ENCODE measurements around the gene ZNF337. TPM values are rescaled to one million over a fixed set of nuclear protein-coding genes. Genes with fewer than 3 reads are reported as not detected.
A peak's percentile ranks its signal among the peaks of the same experiment; 100 is the strongest.
"Not testable (repeated sequence)": the region's sequence is repeated elsewhere in the genome, so short reads cannot be mapped to it uniquely, and the experiment has no call there.

The ZNF337 gene
- total RNA-seq: 9.3 TPM
- long read RNA-seq, transcript ZNF337-201 (5 exons, 3,205 nt): major isoform, 8 of 22 reads
- long read RNA-seq, partial matches to known transcripts: 0 of 22 reads
- long read RNA-seq, other reads (novel, unspliced or antisense): 13 of 22 reads

DNA sequence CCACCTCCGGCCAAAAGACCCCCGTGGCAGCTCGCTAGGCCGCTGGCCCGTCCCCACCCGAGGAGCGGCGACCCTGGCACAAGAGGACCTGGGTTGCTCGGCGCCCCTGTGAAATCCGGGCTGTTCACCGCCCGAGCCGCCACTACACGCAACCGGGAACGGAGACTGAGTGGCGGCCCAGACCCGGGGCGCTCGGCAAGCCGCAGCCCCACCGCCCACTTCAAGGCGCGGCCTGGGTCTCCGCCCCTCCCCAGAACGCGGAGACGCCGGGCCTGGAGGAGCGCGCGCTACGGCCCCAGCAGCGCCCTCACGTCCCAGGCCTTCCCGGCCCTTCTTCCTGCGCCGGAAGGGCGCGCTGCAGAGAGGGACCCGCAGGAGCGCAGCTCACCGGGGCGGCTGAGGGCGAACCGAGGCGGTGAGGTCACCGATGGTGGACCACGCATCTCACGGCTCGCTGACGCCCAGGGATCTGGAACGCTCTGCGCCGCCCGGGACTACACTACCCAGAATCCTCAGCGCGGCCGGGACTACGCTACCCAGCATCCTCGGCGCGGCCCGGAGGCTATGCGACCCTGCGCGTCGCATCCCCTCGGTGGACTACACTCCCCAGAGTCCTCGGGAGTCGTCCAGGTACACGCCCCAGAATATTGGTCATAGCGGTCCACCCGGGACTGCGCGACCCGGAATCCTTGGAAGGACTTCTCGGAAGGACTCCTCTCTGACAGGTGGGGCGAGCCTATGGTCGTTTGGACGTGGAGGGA lies at the start of gene ZNF337:
ZNF337 (minus strand) TSS at position 483 of the 761 bp plus-strand sequence. CDS start 10,436 bp downstream, outside the sequence.
- intact Hi-C loops (cut with DNase I): loop anchor here (5.0 kb wide), 2 partner anchors 74 to 171 kb away; partner anchors contain the start of gene NANP

GRCh38 chr20:25745738-25746137 lies 49.1 kb upstream of the ZNF337 start:
- intact Hi-C loops (cut with DNase I): no loop called here
- DNase-seq (ENCODE audit: low spot score): no peak

More for the DNA sequence above, at the start of gene ZNF337:
- peak; percentile 97 for DNase-seq (ENCODE audit: low spot score)

- no peak for DNase-seq (ENCODE audit: low spot score)
- intact Hi-C loops (cut with DNase I): no loop called here
These were observed 48.4 kb upstream of the ZNF337 start for GRCh38 chr20:25745100-25745499.

GRCh38 chr20:25744261-25744660 lies 47.6 kb upstream of the ZNF337 start:
- no peak for DNase-seq (ENCODE audit: low spot score)
- intact Hi-C loops (cut with DNase I): no loop called here

GRCh38 chr20:25741088-25741487 lies 44.4 kb upstream of the ZNF337 start:
- intact Hi-C loops (cut with DNase I): no loop called here

GRCh38 chr20:25739615-25740320 lies 43.1 kb upstream of the ZNF337 start:
- intact Hi-C loops (cut with DNase I): no loop called here

More at GRCh38 chr20:25741088-25741487, 44.4 kb upstream of the ZNF337 start:
- DNase-seq (ENCODE audit: low spot score): no peak

DNA sequence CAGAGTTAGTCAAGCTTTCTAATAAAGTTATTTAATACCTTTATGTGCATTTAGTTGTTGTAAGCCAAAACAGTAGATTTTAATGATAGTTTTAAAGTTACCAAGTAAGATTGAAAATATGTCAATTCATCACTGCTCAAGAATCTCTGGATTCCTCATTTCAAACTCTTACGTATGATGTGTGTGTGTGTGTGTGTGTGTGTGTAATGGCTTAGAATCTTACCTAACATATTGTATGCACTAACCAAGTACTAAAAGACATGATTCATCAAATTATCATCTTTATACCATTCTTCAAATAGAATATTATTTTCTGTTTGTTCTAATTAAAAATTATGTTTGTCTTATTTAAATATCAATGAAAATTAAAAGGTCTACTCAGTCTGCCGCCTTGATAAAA lies 41.5 kb upstream of the ZNF337 start:
- intact Hi-C loops (cut with DNase I): no loop called here
- no peak for DNase-seq (ENCODE audit: low spot score)

More at GRCh38 chr20:25739615-25740320, 43.1 kb upstream of the ZNF337 start:
- DNase-seq (ENCODE audit: low spot score): no peak

DNA sequence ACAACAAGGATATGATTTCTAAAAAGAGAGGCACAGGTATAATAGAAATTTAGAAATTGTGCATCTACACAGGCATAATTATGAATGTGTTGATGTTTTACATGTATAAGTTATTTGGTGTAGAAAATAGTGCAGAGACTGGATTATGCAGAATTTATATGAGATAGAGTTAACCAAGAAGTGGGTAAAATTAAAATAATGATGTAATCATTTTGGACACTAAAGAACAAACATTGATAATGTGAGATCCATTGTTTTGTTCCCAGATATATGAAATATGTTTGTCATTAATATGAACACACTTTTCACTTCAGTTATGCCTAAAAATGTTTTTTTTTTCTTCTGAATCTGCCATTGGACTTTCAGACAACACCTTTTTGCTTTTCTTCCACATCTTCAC lies 37.2 kb upstream of the ZNF337 start:
- no peak for DNase-seq (ENCODE audit: low spot score)
- intact Hi-C loops (cut with DNase I): no loop called here

GRCh38 chr20:25730862-25731261 lies 34.2 kb upstream of the ZNF337 start:
- no peak for DNase-seq (ENCODE audit: low spot score)

DNA sequence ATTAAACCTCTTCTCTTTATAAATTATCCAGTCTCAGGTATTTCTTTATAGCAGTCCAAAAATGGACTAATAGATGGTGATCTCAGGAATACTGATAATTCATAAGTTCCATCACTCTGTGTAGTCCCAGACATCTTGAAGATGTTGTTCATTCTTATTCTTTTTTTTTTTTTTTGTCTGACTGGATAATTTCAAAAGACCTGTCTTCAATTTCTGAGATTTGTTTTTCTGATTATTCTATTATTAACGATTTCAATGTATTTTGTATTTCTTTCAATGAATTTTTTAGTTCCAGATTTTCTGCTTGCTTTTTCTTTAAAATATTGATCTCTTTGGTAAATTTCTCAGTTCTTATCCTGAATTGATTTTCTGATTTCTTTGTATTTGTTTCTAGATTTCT lies 29.7 kb upstream of the ZNF337 start:
- intact Hi-C loops (cut with DNase I): no loop called here
- no peak for DNase-seq (ENCODE audit: low spot score)

More at GRCh38 chr20:25730862-25731261, 34.2 kb upstream of the ZNF337 start:
- intact Hi-C loops (cut with DNase I): no loop called here

- DNase-seq (ENCODE audit: low spot score): no peak
- intact Hi-C loops (cut with DNase I): no loop called here
These were observed 29.0 kb upstream of the ZNF337 start for GRCh38 chr20:25725639-25726038.

- intact Hi-C loops (cut with DNase I): no loop called here
- no peak for DNase-seq (ENCODE audit: low spot score)
These were observed 27.3 kb upstream of the ZNF337 start for GRCh38 chr20:25723975-25724374.

DNA sequence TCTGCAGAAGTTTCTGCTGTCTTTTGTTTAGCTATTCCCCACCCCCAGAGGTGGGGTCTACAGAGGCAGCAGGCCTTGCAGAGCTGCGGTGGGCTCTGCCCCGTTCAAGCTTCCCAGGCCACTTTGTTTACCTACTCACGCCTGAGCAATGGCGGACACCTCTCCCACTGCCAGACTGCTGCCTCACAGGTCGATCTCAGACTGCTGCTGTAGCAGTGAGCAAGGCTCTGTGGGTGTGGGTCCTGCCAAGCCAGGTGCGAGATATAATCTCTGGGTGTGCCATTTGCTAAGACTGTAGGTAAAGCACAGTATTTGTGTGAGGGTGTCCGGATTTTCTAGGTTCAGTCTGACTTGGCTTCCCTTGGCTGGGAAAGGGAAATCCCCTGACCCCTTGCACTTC lies 23.6 kb upstream of the ZNF337 start:
- no peak for DNase-seq (ENCODE audit: low spot score)
- intact Hi-C loops (cut with DNase I): no loop called here

- DNase-seq (ENCODE audit: low spot score); intact Hi-C loops (cut with DNase I): not testable (repeated sequence)
These were observed 22.5 kb upstream of the ZNF337 start for GRCh38 chr20:25718896-25719809.

DNA sequence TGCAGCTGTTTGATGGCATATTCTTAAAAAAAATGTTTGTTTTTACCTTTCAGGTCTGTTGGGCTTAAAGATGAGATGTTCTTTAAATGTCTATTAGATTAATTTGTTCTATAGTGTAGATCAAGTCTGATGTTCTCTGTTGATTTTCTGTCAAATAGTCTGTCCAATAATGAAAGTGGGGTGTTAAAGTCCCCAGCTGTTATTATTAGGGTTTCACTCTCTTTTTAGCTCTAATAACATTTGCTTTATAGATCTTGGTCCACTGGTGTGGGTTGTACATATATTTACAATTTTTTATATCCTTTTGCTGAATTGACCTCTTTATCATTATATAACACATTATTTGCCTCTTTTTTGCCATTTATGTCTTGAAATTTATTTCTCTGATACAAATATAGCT lies 11.0 kb upstream of the ZNF337 start:
- intact Hi-C loops (cut with DNase I): no loop called here
- DNase-seq (ENCODE audit: low spot score): no peak

GRCh38 chr20:25706793-25707192 lies 10.1 kb upstream of the ZNF337 start:
- DNase-seq (ENCODE audit: low spot score): no peak
- intact Hi-C loops (cut with DNase I): no loop called here

GRCh38 chr20:25705830-25706351 lies 9.2 kb upstream of the ZNF337 start:
- intact Hi-C loops (cut with DNase I): no loop called here
- no peak for DNase-seq (ENCODE audit: low spot score)

GRCh38 chr20:25704303-25704702 lies 7.7 kb upstream of the ZNF337 start:
- DNase-seq (ENCODE audit: low spot score); intact Hi-C loops (cut with DNase I): not testable (repeated sequence)

DNA sequence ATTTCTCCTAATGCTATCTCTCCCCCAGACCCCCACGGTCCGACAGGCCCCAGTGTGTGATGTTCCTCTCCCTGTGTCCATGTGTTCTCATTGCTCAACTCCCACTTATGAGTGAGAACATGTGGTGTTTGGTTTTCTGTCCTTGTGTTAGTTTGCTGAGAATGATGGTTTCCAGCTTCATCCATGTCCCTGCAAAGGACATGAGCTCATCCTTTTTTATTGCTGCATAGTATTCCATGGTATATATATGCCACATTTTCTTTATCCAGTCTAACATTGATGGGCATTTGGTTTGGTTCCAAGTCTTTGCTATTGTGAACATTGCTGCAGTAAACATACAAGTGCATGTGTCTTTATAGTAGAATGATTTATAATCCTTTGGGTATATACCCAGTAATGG lies 4.2 kb upstream of the ZNF337 start:
- DNase-seq (ENCODE audit: low spot score); intact Hi-C loops (cut with DNase I): not testable (repeated sequence)
